IMR-90 (cell line): ENCODE data around the gene POU2F1. TPM values are rescaled to one million over a fixed set of nuclear protein-coding genes. Genes with fewer than 3 reads are reported as not detected.

Experiments used
- ATAC-seq: fragments of 200-7000 bp; cut with Tn5 transposase; 2 replicates; pipeline ENCODE4 v1.9.1; 2020; ENCODE audit warnings: low read depth, mild to moderate bottlenecking, moderate library complexity
- BruUV-seq: library from RNA; stranded (reverse); fragments of 400-500 nt; replicated peaks from 2 replicates; lab custom pipeline; 2021; lab: Mats Ljungman, UMichigan
- CTCF ChIA-PET: fragments of 300-600 bp; formaldehyde crosslinking; extraction: SDS; loops from one replicate; lab custom pipeline; 2021; ENCODE audit warnings: antibody characterized with exemption; lab: Yijun Ruan, JAX
- POLR2A ChIA-PET: fragments of 300-600 bp; sonication (Branson Sonifier 250); formaldehyde crosslinking; loops from one replicate; lab custom pipeline; 2022; ENCODE audit warnings: antibody characterized with exemption; ENCODE audit not compliant: unreplicated experiment; lab: Charles Lee
- DNase-seq: peaks from one replicate; pipeline ENCODE4 v3.0.0; 2013
- H2AFZ ChIP-seq: replicated peaks from 2 replicates; pipeline ENCODE3; 2013; ENCODE audit warnings: low read length, mild to moderate bottlenecking; ENCODE audit not compliant: poor library complexity
- H2AK5ac ChIP-seq: 2 replicates; pipeline ENCODE4 v1.6.1; 2013; ENCODE audit warnings: low read depth, low read length, inconsistent platforms
- H2AK9ac ChIP-seq: replicated peaks from 2 replicates; pipeline ENCODE3; 2013; ENCODE audit warnings: mild to moderate bottlenecking, low read depth, low read length, moderate library complexity; ENCODE audit not compliant: poor library complexity
- H2BK120ac ChIP-seq: 2 replicates; pipeline ENCODE4 v1.6.1; 2013; ENCODE audit warnings: low read depth, low read length, inconsistent platforms
- H2BK15ac ChIP-seq: 3 replicates; pipeline ENCODE4 v1.6.1; 2013; ENCODE audit warnings: low read depth, low read length, inconsistent platforms
- H2BK20ac ChIP-seq: 2 replicates; pipeline ENCODE4 v1.6.1; 2013; ENCODE audit warnings: low read depth, mild to moderate bottlenecking, inconsistent platforms, low read length, moderate library complexity
- H2BK5ac ChIP-seq: 2 replicates; pipeline ENCODE4 v1.6.1; 2013; ENCODE audit warnings: mild to moderate bottlenecking, low read depth, low read length, inconsistent platforms; ENCODE audit not compliant: poor library complexity, severe bottlenecking
- H3K14ac ChIP-seq: replicated peaks from 2 replicates; pipeline ENCODE4 v1.6.1; 2013; ENCODE audit warnings: low read depth, low read length, inconsistent platforms
- H3K18ac ChIP-seq: 2 replicates; pipeline ENCODE4 v1.6.1; 2013; ENCODE audit warnings: low read depth, low read length, control low read depth
- H3K23ac ChIP-seq: 2 replicates; pipeline ENCODE4 v1.6.1; 2013; ENCODE audit warnings: low read depth, low read length, inconsistent platforms
- H3K27ac ChIP-seq: 2 replicates; pipeline ENCODE4 v1.5.1; 2013; ENCODE audit warnings: mild to moderate bottlenecking, control low read depth, low read length; ENCODE audit not compliant: insufficient read depth
- H3K27me3 ChIP-seq: 2 replicates; pipeline ENCODE4 v1.6.1; 2013; ENCODE audit warnings: low read length; ENCODE audit not compliant: control insufficient read depth, insufficient read depth
- H3K36me3 ChIP-seq: 2 replicates; pipeline ENCODE4 v1.6.1; 2013; ENCODE audit warnings: low read length, mixed read lengths; ENCODE audit not compliant: control insufficient read depth, insufficient read depth
- H3K4ac ChIP-seq: 2 replicates; pipeline ENCODE4 v1.6.1; 2013; ENCODE audit warnings: low read depth, low read length, inconsistent platforms
- H3K4me1 ChIP-seq: 2 replicates; pipeline ENCODE4 v1.6.1; 2013; ENCODE audit warnings: low read length, mixed read lengths; ENCODE audit not compliant: control insufficient read depth, insufficient read depth
- H3K4me2 ChIP-seq: 2 replicates; pipeline ENCODE4 v1.6.1; 2013; ENCODE audit warnings: low read depth, mild to moderate bottlenecking, control low read depth, low read length, moderate library complexity
- H3K4me3 ChIP-seq: 2 replicates; pipeline ENCODE4 v1.5.1; 2013; ENCODE audit warnings: low read depth, mild to moderate bottlenecking, control low read depth, low read length, moderate library complexity; ENCODE audit not compliant: insufficient read depth
- H3K56ac ChIP-seq: 2 replicates; pipeline ENCODE4 v1.6.1; 2013; ENCODE audit warnings: low read length, inconsistent platforms; ENCODE audit not compliant: insufficient read depth; ENCODE audit errors: extremely low read depth
- H3K79me1 ChIP-seq, 2 experiments: 2 replicates each; pipeline ENCODE4 v1.6.1; 2013; ENCODE audit warnings: low read length in 2 of 2, inconsistent platforms in 1 of 2, low read depth in 1 of 2
- H3K9ac ChIP-seq: 2 replicates; pipeline ENCODE4 v1.6.1; 2013; ENCODE audit warnings: low read depth, low read length, control low read depth
- H3K9me1 ChIP-seq: 2 replicates; pipeline ENCODE4 v1.6.1; 2013; ENCODE audit warnings: low read length, inconsistent platforms; ENCODE audit not compliant: insufficient read depth
- H3K9me3 ChIP-seq: 2 replicates; pipeline ENCODE4 v1.6.1; 2013; ENCODE audit warnings: low read length; ENCODE audit not compliant: control insufficient read depth, insufficient read depth
- H4K20me1 ChIP-seq: 2 replicates; pipeline ENCODE4 v1.6.1; 2013; ENCODE audit warnings: low read length, inconsistent platforms; ENCODE audit not compliant: insufficient read depth
- H4K5ac ChIP-seq: 2 replicates; pipeline ENCODE4 v1.6.1; 2013; ENCODE audit warnings: mild to moderate bottlenecking, low read depth, low read length, control low read depth
- H4K8ac ChIP-seq, 2 experiments: 2 replicates each; pipeline ENCODE4 v1.6.1; 2013; ENCODE audit warnings: low read depth in 2 of 2, low read length in 2 of 2, control low read depth in 1 of 2, inconsistent platforms in 1 of 2
- H4K91ac ChIP-seq: 2 replicates; pipeline ENCODE4 v1.6.1; 2013; ENCODE audit warnings: low read depth, low read length, inconsistent platforms; ENCODE audit not compliant: insufficient read depth
- CEBPB ChIP-seq: IDR thresholded peaks from 2 replicates; pipeline ENCODE4 v1.6.1; 2012; ENCODE audit warnings: low read depth, low read length, improper control_type of control experiment
- FOS ChIP-seq: fragments of 150-350 bp; IDR thresholded peaks from 2 replicates; pipeline ENCODE4 v1.6.1; 2016; ENCODE audit warnings: low read depth, low read length
- MAFK ChIP-seq: IDR thresholded peaks from 2 replicates; pipeline ENCODE4 v1.6.1; 2012; ENCODE audit warnings: low read depth, low read length, improper control_type of control experiment
- MAZ ChIP-seq: IDR thresholded peaks from 2 replicates; pipeline ENCODE4 v1.6.1; 2012; ENCODE audit warnings: low read depth, mild to moderate bottlenecking, low read length, improper control_type of control experiment, moderate library complexity, borderline replicate concordance
- MXI1 ChIP-seq: IDR thresholded peaks from 2 replicates; pipeline ENCODE4 v1.6.1; 2012; ENCODE audit warnings: low read depth, mild to moderate bottlenecking, low read length, moderate library complexity, borderline replicate concordance
- POLR2A ChIP-seq: IDR thresholded peaks from 2 replicates; pipeline ENCODE4 v1.6.1; 2012; ENCODE audit warnings: mild to moderate bottlenecking, low read depth, low read length
- RAD21 ChIP-seq: IDR thresholded peaks from 2 replicates; pipeline ENCODE4 v1.6.1; 2012; ENCODE audit warnings: low read length, improper control_type of control experiment
- RFX5 ChIP-seq: IDR thresholded peaks from 2 replicates; pipeline ENCODE4 v1.8.0; 2012; ENCODE audit warnings: low read depth, mild to moderate bottlenecking, low read length, moderate library complexity
- SMC3 ChIP-seq: fragments of 150-350 bp; IDR thresholded peaks from 2 replicates; pipeline ENCODE4 v1.6.1; 2016; ENCODE audit warnings: low read depth, mild to moderate bottlenecking, antibody characterized with exemption, low read length, moderate library complexity
- WGBS, 2 experiments: methylation state at CpG; one replicate each; pipeline versions ENCODE4 v1.1.5 to v1.1.7; 2013; ENCODE audit warnings: missing lambda C conversion rate in 2 of 2; ENCODE audit not compliant: insufficient read length in 1 of 2; ENCODE audit errors: extremely low coverage in 2 of 2; 5-methylcytosine and 5-hydroxymethylcytosine counted together
- dilution Hi-C: fragments of 300-500 bp; cut with HindIII; formaldehyde crosslinking; loops from one replicate; pipeline ENCODE4 v1.14.3; 2018; ENCODE audit warnings: low sequenced_read_pairs; ENCODE audit not compliant: unreplicated experiment
- in situ Hi-C: fragments of 300-500 bp; cut with MboI; formaldehyde crosslinking; loops from 3 replicates; pipeline ENCODE4 v1.14.3; 2019; ENCODE audit warnings: low sequenced_read_pairs, inconsistent platforms, mixed read lengths
- intact Hi-C: fragments of 100-400 bp; cut with micrococcal nuclease; formaldehyde crosslinking; loops from 2 replicates; pipeline ENCODE4 v1.10.0; 2022
- polyA plus RNA-seq, 3 experiments: library from polyadenylated mRNA; depleted of rRNA; stranded (reverse); fragments of >200 nt; gene quantifications; 2 replicates each; pipeline ENCODE4 v1.2.3, GENCODE V29; 2012; ENCODE audit warnings: low replicate concordance in 1 of 3
- total RNA-seq: library from RNA; depleted of rRNA; stranded (reverse); fragments of >200 nt; gene quantifications from 2 replicates; pipeline ENCODE4 v1.2.3, GENCODE V29; 2012

The POU2F1 gene
- total and polyA plus RNA-seq, 2 of the 4 experiments (the other 2 are of a cell fraction), result 1.2 to 3.4 TPM

DNA sequence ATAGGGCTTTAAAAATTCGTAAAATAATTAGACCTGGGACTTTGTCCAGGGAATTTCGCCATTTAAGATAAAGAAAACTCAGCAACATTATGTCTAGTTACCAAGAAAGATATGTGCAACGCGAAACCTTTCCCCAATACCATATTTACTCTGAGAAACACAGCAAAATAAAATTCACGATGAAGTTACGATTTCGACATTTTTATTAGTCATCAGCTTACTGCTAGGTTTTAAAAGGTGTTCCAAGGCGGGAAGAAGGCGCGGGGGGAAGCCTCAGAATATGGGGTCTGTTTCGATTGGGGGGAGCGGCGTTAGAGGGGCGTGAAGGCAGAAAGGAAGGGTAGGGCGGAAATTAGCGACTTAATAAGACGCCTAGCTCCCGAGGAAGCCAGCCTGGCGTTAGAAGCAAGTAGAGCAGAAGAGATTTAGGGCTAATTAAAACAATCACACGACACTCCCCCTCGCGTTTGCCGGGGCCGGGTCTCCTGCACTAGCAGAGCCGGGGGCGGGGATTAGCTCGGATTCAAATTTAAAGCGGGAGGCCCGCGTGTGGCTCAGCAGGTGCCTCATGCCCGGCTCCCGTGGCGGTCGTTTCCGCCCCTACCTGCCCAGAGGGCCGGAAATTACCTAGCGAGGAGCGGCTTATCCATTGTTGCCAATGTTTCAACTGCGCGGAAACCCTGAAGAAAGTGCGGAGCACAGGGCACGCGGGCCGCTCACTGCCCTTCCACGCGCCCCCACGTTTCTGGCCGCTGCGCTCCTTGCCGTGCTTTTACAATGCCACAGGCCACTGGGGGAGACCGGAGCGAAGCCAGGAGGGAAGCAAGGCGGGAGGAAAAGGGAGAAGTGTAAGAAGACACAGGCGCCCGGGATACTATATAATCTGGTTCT is 795 bp upstream of the POU2F1 start:
- Histone ChIP-seq H3K27ac (peak overlapping the region; percentile 47; the same call in 1 of the 2 replicates), H3K9ac (peak overlapping the region; percentile 56), H3K4ac (peak overlapping the region; percentile 12; the same call in 1 of the 2 replicates), H2BK120ac (no peak overlapping the region), H2BK15ac (0 out of 3 replicates have a peak overlapping the region, but pooled peaks have one; percentile 7), H4K5ac (no peak overlapping the region), H4K91ac (no peak overlapping the region), H3K4me1 (no peaks in the 10 kb centered on the region), H3K79me1 (peaks cover 3 to 13% of the 10 kb centered on the region in 2 experiments; a peak in 3 of 4 replicates), H2AK9ac (peak overlapping the region; percentile 13), H2AK5ac (no peak overlapping the region), H3K27me3 (peaks cover 2% of the 10 kb centered on the region; the same call in 1 of the 2 replicates), H3K9me3 (no peaks in the 10 kb centered on the region), H4K20me1 (no peaks in the 10 kb centered on the region), H3K9me1 (no peaks in the 10 kb centered on the region), H2BK20ac (no peak overlapping the region), H3K23ac (no peak overlapping the region), H4K8ac (peak overlapping the region; percentile 5 to 53; a peak in 3 of 4 replicates), H3K4me3 (peak overlapping the region; percentile 62), H3K36me3 (no peaks in the 10 kb centered on the region), H3K4me2 (peak overlapping the region; percentile 62), H2AFZ (peak overlapping the region; percentile 97), H3K18ac (no peak overlapping the region), H2BK5ac (no peak overlapping the region), H3K56ac (no peak overlapping the region; the same call in 1 of the 2 replicates), H3K14ac (no peak overlapping the region; the same call in 1 of the 2 replicates)
- intact Hi-C loops (loop anchor here (5.0 to 10.0 kb wide), 4 partner anchors 47 to 585 kb away; no protein-coding TSS in a partner anchor), dilution Hi-C loops (no loop called here), in situ Hi-C loops (no loop called here)
- CTCF ChIA-PET, result interaction anchor here (0.6 to 1.6 kb wide), 14 partner anchors 10 to 637 kb away, joined by 3 to 11 read pairs (median 3); partner anchors contain the start of gene CREG1
- BruUV-seq, result no TSS peak
- TF ChIP-seq SMC3 (no peak), RFX5 (no peak), POLR2A (no peak), MAZ (no peak), RAD21 (no peak), CEBPB (peak; percentile 29; the same call in 1 of the 2 replicates), MAFK (no peak), FOS (no peak), MXI1 (peak; percentile 91)
- peak; percentile 38 for ATAC-seq
- DNase-seq, result peak; percentile 25
- 0% methylated on average over 18 of the region's 55 CpGs; no CpG with 5 or more reads in 1 of the 2 experiments for WGBS, 2 experiments
- POLR2A ChIA-PET, result interaction anchor here (0.6 to 0.7 kb wide), 4 partner anchors 11 to 318 kb away, joined by 5 to 15 read pairs (median 12); no protein-coding TSS in a partner anchor
